ENCODE measurements around the gene SLCO2A1. TPM values are rescaled to one million over a fixed set of nuclear protein-coding genes. Genes with fewer than 3 reads are reported as not detected.

The SLCO2A1 gene
- total RNA-seq, 3 donors from 2014 or later: 34.3 to 72.2 (median 67.7) TPM

- DNase-seq: no peak
- ATAC-seq: no peak
- H3K4me1 ChIP-seq (ENCODE audit: low read depth): no peaks in the 10 kb centered on the region
These were observed 108.1 kb downstream of the SLCO2A1 start for GRCh38 chr3:133921592-133921991.

DNA sequence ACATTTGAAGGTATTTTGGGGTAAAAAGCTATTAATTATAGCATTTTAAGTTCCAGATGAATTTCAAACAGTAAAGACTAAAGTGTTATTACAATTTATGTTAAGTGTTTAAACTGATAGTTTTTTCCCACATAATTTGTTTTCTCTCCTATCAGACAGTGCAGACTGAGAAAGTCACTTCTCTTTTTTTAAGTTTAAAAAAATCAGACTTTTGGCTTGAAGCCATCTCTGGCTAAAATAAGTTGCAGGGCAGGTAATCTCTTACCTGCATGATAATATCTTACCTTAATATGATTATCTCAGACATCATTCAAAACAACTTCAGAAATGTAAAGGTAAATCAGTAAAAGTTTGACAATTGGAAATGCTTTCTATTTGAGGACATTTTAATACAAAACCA, 112.6 kb downstream of the SLCO2A1 start:
- no peaks in the 10 kb centered on the region for H3K36me3 ChIP-seq (ENCODE audit: low read depth)
- intact Hi-C loops (cut with DNase I, micrococcal nuclease): no loop called here
- TF ChIP-seq CTCF (IDR thresholded peaks at IDR 0.05): no peak

More at GRCh38 chr3:133921592-133921991, 108.1 kb downstream of the SLCO2A1 start:
- TF ChIP-seq CTCF (IDR thresholded peaks at IDR 0.05): no peak
- no peak overlapping the region for H3K4me3 ChIP-seq
- H3K36me3 ChIP-seq (ENCODE audit: low read depth): no peaks in the 10 kb centered on the region
- intact Hi-C loops (cut with DNase I, micrococcal nuclease): no loop called here
- H3K9me3 ChIP-seq: no peaks in the 10 kb centered on the region

DNA sequence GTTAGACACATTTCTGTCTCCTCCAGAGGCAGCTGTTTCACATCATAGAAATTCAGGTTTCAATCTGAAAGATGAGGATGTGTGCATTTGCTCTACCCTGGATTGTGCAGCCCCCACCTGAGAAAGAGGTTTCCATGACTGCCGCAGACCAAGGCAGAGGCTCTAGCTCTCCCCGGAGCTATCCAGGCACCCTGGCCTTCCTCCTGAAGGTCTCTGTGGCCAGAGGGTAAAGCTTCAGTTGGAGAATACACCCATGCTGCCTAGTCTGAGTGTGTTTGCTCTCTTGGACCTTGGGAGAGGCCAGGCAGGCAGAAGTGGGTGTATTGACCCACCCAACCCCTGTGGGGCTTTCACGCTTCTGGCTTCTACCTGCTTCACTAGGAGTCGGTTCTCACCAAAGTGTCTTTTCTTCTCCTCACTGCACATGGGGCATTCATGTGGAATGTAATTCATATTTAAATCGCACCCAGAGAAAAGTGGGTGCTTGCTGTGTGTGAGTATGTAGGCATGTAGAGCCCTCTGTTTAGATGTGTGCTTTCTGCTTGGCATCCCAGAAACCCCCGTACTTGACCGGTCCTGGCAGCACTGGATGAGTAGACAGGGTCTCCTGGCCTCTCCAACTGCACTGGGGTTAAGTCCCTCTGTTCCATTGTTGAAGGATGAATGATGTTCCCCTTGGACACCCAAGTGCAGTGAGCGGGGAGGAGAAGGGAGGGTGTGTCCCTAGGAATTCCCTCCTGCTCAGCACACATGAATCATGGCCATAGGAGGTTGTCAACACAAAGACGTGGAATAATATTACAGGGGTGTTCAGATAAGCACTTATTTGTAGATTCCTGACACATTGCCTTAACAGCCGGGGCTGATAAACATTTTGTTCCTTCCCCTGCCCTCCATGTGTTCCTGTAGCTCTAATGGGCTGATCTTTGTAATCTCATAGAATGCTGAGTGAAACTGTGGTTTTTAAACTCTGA, 113.8 kb downstream of the SLCO2A1 start:
- Histone ChIP-seq H3K4me1 (ENCODE audit: low read depth) (no peaks in the 10 kb centered on the region), H3K36me3 (ENCODE audit: low read depth) (no peaks in the 10 kb centered on the region), H3K4me3 (no peak overlapping the region), H3K9me3 (no peaks in the 10 kb centered on the region)
- DNase-seq (no peak), ATAC-seq (no peak)
- no peak for TF ChIP-seq CTCF (IDR thresholded peaks at IDR 0.05)
- intact Hi-C loops (cut with DNase I, micrococcal nuclease): no loop called here

More for the DNA sequence above, 112.6 kb downstream of the SLCO2A1 start:
- Histone ChIP-seq H3K9me3 (no peaks in the 10 kb centered on the region), H3K4me3 (no peak overlapping the region), H3K4me1 (ENCODE audit: low read depth) (no peaks in the 10 kb centered on the region)
- DNase-seq (no peak), ATAC-seq (no peak)

- ATAC-seq (no peak), DNase-seq (no peak)
- no peak for TF ChIP-seq CTCF (IDR thresholded peaks at IDR 0.05)
- Histone ChIP-seq H3K4me1 (ENCODE audit: low read depth) (no peaks in the 10 kb centered on the region), H3K36me3 (ENCODE audit: low read depth) (no peaks in the 10 kb centered on the region), H3K4me3 (no peak overlapping the region), H3K9me3 (no peaks in the 10 kb centered on the region)
- intact Hi-C loops (cut with DNase I, micrococcal nuclease): no loop called here
These were observed 114.7 kb downstream of the SLCO2A1 start for GRCh38 chr3:133914839-133915600.

- intact Hi-C loops (cut with DNase I, micrococcal nuclease): no loop called here
These were observed 119.3 kb downstream of the SLCO2A1 start for GRCh38 chr3:133910422-133910821.

More at GRCh38 chr3:133910422-133910821, 119.3 kb downstream of the SLCO2A1 start:
- H3K4me3 ChIP-seq: no peak overlapping the region
- TF ChIP-seq CTCF (IDR thresholded peaks at IDR 0.05): no peak
- H3K36me3 ChIP-seq (ENCODE audit: low read depth): no peaks in the 10 kb centered on the region
- H3K9me3 ChIP-seq: no peaks in the 10 kb centered on the region
- no peaks in the 10 kb centered on the region for H3K4me1 ChIP-seq (ENCODE audit: low read depth)
- DNase-seq (no peak), ATAC-seq (no peak)

Measured in mucosa of descending colon (tissue), 3 donors.